ENCODE measurements around the gene RAET1L.
"Not testable (repeated sequence)": the region's sequence is repeated elsewhere in the genome, so short reads cannot be mapped to it uniquely, and the experiment has no call there.

Gene RAET1L

DNA sequence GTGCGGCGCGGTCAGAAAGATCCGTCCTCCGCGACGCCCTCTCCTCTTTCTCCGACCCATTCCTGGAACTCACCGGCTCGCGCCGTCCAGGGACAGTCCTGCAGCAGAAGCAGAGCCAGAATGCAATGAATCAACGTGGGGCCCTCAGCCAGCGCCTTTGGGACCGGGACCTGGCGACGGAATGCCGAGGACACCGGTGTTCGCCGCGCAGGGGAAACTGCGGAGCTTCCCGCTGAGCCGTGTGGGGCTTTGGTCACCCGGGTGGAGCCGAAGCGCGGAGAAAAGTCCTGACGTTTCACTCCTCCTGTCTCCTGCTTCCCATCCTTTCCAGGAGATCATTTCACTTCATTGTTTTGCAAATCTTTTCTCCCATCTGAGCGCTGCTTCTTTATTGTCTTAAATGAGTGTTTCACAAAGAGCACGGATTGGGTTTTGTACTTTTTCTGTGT is 35.1 kb downstream of the RAET1L start:
- no peak for DNase-seq

GRCh38 chr6:149988550-149989346 is 36.6 kb downstream of the RAET1L start:
- no peak for DNase-seq

GRCh38 chr6:149987602-149988107 is 37.7 kb downstream of the RAET1L start:
- no peak for DNase-seq

GRCh38 chr6:149985481-149985937 is 39.8 kb downstream of the RAET1L start:
- DNase-seq: no peak

DNA sequence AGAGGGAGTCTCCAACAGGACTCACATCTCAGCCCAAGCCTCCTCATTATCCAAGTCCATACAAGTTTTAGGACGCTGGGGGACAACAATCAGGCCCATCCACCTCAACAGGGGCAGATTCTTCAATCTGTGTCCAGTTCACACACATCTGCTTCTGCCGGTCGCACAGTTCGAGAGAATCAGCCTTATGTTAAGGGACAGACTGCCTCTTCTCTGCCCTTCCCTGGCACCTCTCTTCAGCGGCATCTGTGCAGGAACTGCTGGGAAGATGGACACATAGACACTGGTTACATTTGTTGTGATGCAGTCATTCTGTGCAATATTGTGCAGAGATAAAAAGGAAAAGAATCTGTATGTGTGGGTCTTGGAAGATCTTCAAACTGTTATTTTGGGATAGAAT is 40.6 kb downstream of the RAET1L start:
- no peak for DNase-seq

- no peak for DNase-seq
Measured at GRCh38 chr6:149983145-149983544, 42.2 kb downstream of the RAET1L start.

DNA sequence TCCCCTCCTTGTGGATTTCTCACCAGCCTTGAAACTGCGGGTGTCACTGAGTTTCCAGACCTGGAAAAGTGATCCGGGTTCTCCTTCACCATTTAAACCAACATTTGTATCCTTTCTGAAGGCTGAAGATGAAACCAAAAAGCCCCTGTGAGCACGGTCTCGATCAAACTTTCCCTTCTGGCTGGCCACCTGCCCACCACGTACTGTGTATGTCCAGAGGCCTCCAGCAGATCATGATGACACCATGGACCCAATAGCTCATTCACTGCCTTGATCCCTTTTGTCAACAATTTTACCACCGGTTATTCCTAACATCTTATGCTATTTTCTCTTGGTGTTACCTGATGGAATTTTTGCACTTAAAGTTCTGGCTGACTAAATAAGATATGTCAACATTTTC is 46.0 kb downstream of the RAET1L start:
- DNase-seq: no peak

DNA sequence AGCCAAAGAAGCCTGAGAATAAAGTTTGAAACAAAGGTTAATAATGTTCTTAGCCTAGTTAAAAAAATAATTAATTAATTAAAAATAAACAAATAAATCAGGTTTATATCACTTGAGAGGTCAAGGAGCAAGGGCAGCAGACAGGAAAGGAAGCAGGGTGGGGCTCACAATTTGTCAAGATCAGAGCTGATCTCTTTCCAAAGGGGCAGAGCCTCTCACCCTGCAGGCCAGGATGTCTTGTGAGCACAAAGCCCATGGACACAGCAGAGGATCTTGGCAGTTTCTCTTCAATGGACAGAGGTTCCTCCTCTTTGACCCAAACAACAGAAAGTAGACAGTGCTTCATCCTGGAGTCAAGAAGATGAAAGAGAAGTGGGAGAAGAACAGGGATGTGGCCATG is 46.7 kb downstream of the RAET1L start:
- no peak for DNase-seq

DNA sequence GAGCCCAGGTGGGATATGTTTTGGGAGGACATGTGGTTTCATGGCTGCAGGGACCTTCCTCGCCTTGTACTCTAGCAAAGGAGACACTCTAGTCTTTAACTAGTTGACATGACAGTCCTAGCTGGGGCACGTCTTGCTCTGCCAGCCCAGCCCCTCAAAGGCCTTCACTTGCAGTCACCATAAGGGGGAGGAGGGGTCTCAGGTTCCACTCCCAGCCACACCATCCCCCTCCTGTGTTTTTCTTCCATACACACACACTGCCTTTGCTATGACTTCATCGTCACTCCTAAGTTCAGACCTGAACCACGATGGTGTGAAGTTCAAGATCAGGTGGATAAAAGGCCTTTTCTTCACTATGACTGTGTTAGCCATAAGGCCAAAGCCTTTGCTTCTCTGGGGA is 48.1 kb downstream of the RAET1L start:
- DNase-seq: no peak

- DNase-seq: no peak
Measured at GRCh38 chr6:149975400-149975799, 49.9 kb downstream of the RAET1L start.

- DNase-seq: no peak
Measured at GRCh38 chr6:149974825-149975224, 50.5 kb downstream of the RAET1L start.

DNA sequence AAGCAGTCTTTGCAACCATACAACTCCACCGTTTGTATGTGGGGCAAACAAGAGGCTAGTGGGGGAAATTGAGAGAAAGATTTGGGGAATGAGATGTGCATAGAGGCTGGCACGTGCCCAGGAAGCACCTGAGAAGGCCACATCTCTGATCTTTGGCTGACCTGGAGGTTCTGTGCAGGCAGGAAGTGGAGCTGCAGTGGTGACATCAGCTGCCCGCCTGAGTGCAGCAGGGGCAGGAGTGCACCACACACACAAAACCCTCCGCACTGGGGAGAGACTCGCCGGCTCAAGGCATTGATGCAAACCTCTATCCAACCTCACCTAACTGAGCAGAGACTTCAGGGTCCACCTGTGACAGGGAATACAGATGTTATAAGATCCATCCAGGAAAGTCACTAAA is 50.9 kb downstream of the RAET1L start:
- DNase-seq: not testable (repeated sequence)

GRCh38 chr6:149969635-149970034 is 55.7 kb downstream of the RAET1L start:
- no peak for DNase-seq

DNA sequence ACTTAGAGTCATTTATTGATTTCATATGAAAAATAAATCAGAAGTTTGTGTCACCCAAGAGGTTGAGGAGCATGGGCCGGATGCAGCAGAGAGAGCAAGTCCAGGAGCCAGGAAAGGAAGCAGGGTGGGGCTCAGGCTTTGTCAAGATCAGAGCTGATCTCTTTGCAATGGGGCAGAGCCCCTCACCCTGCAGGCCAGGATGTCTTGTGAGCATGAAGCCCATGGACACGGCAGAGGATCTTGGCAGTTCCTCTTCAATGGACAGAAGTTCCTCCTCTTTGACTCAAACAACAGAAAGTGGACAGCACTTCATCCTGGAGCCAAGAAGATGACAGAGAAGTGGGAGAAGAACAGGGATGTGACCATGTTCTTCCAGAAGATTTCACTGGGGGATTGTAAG is 56.4 kb downstream of the RAET1L start:
- DNase-seq: not testable (repeated sequence)
